Left renal cortex interstitium (tissue), 4 donors: ENCODE data around the gene RPS6KC1. TPM values are rescaled to one million over a fixed set of nuclear protein-coding genes. Genes with fewer than 3 reads are reported as not detected.
"Not testable (repeated sequence)": the region's sequence is repeated elsewhere in the genome, so short reads cannot be mapped to it uniquely, and the experiment has no call there.

ENCODE experiments used
- DNase-seq, 4 donors: peaks; one replicate each; pipeline ENCODE4 v3.0.0-alpha.2; 2013; ENCODE audit warnings: low read depth in 4 of 4, low spot score in 2 of 4, missing footprints in 1 of 4
- polyA plus RNA-seq, 4 donors: library from polyadenylated mRNA; unstranded; fragments of 120-200 nt; gene quantifications; one replicate each; pipeline ENCODE4 v1.2.1, GENCODE V29; 2013; ENCODE audit not compliant: insufficient read length in 4 of 4

The RPS6KC1 gene
- polyA plus RNA-seq, 4 donors = 21.1 to 23.5 (median 22.6) TPM

GRCh38 chr1:213136190-213136917 is 85.3 kb downstream of the RPS6KC1 start:
- DNase-seq = no peak

- no peak for DNase-seq
Observed at GRCh38 chr1:213138391-213138790, 87.3 kb downstream of the RPS6KC1 start.

DNA sequence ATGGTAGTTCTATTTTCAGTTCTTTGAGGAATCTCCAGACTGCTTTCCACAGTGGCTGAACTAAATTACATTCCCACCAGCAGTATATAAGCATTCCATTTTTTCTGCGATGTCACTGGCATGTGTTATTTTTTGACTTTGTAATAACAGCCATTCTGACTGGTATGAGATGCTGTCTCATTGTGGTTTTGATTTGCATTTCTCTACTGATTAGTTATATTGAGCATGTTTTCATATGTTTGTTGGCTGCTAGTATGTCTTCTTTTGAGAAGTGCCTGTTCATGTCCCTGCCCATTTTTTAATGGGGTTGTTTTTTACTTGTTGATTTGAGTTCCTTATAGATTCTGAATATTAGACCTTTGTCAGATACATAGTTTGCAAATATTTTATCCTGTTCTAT is 87.9 kb downstream of the RPS6KC1 start:
- DNase-seq = no peak

- no peak for DNase-seq
Observed at GRCh38 chr1:213148905-213149304, 97.9 kb downstream of the RPS6KC1 start.

- not testable (repeated sequence) for DNase-seq
Observed at GRCh38 chr1:213150090-213150489, 99.0 kb downstream of the RPS6KC1 start.

GRCh38 chr1:213154056-213154685 is 103.1 kb downstream of the RPS6KC1 start:
- DNase-seq = no peak

DNA sequence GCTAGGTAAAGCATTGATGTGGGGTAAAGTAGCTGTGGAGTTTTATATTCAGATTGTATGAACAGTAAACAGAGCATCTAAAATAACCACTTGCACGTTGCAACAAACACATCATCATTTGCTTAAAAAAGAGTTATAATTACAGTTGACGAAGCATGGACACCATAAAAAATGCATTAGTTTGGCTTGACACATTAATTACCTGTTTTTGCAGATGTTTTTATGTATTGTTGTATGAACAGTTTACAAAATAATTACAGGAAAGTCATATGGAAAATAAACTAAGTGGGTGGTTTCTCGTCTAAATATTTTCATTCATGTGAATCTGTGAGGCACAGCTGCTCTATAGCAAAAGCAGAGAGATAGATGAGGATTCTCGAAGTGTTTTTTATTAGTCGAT is 108.3 kb downstream of the RPS6KC1 start:
- DNase-seq = no peak

DNA sequence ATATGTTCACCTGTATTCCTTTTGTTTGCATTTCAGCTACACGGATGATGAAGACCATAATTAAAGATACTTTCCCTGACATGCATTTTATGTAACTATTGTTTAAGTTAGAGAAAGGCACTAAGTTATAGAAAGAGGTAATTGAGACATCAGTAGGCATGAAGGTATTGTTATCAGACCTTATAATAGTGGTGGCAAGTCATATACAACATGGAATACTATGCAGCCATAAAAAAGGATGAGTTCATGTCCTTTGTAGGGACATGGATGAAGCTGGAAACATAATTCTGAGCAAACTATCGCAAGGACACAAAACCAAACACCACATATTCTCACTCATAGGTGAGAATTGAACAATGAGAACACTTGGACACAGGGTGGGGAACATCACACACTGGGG is 109.4 kb downstream of the RPS6KC1 start:
- DNase-seq = not testable (repeated sequence)

DNA sequence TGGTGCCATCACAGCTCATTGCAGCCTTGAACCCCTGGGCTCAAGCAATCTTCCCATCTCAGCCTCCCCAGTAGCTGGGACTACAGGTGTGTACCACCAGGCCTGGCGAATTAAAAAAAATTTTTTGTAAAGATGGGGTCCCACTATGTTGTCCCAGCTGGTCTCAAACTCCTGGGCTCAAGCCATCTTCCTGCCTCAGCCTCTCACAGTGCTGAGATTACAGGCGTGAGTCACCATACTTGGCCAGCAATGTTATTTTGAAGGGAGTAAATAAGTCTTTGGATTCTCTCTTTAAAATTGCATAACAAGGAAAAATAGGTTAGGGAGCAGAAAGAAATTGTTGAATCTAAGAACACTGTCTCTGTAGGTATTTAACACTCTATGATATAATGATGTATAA is 111.3 kb downstream of the RPS6KC1 start:
- no peak for DNase-seq

DNA sequence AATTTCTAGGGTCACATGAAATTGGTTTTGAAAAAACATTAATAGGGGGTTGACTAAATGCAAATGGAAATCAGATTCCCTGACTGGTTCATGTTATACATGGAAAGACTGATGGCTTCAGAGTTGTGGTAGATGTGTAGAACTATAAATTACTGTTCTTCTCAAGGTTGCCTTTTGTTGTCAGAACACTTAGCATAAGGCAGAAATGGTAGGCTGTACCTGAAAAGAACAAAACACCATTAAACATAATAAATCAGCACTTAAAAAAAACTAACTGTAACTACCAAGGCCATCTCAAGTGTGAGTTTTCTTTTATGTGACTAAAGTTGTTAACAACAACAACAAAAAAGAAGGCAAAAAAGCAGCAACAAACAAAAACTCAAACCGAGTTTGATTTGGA is 111.8 kb downstream of the RPS6KC1 start:
- no peak for DNase-seq

- DNase-seq = no peak
Observed at GRCh38 chr1:213163278-213163711, 112.3 kb downstream of the RPS6KC1 start.

DNA sequence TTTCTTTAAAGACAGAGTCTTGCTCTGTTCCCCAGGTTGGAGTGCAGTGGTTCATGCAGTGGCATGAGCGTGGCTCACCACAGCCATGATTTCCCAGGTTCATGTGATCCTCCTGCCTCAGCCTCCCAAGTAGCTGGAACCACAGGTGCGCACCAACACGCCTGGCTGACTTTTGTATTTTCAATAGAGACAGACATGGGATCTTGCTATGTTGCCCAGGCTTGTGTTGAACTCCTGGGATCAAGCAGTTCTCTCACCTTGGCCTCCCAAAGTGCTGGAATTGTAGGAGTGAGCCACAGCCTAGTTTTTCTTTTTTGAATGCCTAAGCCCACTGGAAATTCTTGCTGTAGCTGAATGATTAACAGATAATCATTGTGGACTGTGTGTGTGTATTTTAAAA is 113.5 kb downstream of the RPS6KC1 start:
- no peak for DNase-seq

- DNase-seq = no peak
Observed at GRCh38 chr1:213166852-213167251, 115.8 kb downstream of the RPS6KC1 start.

DNA sequence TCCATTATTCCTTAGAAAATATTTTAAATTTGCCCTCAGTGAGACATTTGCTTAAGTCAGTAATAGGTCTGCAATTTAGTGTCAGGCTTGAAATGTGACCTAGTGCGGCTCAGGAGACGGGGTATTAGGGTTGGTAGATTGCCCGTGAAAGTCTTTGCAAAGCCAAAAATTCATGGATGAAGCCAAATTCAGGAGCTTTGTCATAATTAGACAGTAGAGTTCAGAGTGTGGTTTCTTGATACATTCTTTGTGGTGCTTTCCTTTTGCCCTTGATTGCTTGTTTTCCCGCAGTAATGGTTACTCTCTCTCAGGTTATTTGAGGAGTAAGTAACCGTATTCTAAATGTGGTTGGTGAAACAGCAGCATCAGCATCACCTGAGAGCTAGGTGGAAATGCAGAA is 120.7 kb downstream of the RPS6KC1 start:
- DNase-seq = no peak

GRCh38 chr1:213176341-213176740 is 125.3 kb downstream of the RPS6KC1 start:
- no peak for DNase-seq

DNA sequence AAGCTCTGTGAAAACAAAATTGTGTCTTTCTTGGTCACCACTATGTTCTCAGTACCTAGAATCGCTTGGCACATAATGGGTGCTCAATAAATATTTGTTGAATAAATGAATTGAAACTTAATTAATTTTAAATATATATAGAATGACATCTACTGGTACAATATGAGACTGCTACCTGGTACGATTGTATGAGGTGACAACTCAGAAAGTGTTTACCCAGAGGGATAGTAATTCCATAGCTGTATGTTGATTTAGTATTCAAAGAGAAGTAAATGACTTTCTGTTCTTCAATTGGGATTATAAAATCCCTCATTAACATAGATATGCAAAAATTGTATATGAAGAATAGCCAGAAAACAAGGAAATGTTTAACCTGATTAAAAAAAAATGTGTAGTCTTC is 128.7 kb downstream of the RPS6KC1 start:
- no peak for DNase-seq

- no peak for DNase-seq
Observed at GRCh38 chr1:213180833-213181232, 129.8 kb downstream of the RPS6KC1 start.

- no peak for DNase-seq
Observed at GRCh38 chr1:213183036-213183672, 132.1 kb downstream of the RPS6KC1 start.

GRCh38 chr1:213186168-213186567 is 135.1 kb downstream of the RPS6KC1 start:
- peak in 1 of 4 donors; percentile 2 for DNase-seq

- DNase-seq = no peak
Observed at GRCh38 chr1:213192026-213192425, 141.0 kb downstream of the RPS6KC1 start.

GRCh38 chr1:213194383-213194782 is 143.3 kb downstream of the RPS6KC1 start:
- DNase-seq = no peak

DNA sequence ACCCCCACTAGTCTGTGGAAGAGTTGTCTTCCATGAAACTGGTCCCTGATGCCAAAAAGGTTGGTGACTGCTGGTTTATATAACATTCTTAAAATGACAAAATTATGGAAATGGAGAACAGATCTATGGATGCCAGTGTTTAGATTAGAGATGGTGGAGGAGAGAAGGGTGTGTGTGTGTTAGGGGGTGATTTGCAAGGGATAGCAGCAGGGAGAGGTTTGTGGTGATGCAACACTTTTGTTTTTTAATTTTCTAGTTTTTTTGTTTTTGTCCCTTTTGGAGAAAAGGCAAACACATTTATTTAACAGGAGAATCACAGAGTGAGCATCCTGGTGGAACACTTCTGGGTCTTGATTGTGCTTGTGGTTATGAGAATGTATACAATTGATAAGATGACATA is 143.8 kb downstream of the RPS6KC1 start:
- no peak for DNase-seq
